Measurements from ENCODE around the gene CLEC3A. TPM values are rescaled to one million over a fixed set of nuclear protein-coding genes. Genes with fewer than 3 reads are reported as not detected.

Gene CLEC3A
- total RNA-seq, 1 donor from 2014 or later, result not detected

- FAIRE-seq (no peak), DNase-seq (ENCODE audit: low read depth) (no peak)
- no peak overlapping the region for H3K4me3 ChIP-seq (ENCODE audit: low read depth, low read length)
- H3K27me3 ChIP-seq (ENCODE audit: control insufficient read depth, insufficient read depth, low read length), result no peaks in the 10 kb centered on the region
- no peaks in the 10 kb centered on the region for H3K36me3 ChIP-seq (ENCODE audit: control insufficient read depth, insufficient read depth, low read length)
- TF ChIP-seq, protein P1, sequence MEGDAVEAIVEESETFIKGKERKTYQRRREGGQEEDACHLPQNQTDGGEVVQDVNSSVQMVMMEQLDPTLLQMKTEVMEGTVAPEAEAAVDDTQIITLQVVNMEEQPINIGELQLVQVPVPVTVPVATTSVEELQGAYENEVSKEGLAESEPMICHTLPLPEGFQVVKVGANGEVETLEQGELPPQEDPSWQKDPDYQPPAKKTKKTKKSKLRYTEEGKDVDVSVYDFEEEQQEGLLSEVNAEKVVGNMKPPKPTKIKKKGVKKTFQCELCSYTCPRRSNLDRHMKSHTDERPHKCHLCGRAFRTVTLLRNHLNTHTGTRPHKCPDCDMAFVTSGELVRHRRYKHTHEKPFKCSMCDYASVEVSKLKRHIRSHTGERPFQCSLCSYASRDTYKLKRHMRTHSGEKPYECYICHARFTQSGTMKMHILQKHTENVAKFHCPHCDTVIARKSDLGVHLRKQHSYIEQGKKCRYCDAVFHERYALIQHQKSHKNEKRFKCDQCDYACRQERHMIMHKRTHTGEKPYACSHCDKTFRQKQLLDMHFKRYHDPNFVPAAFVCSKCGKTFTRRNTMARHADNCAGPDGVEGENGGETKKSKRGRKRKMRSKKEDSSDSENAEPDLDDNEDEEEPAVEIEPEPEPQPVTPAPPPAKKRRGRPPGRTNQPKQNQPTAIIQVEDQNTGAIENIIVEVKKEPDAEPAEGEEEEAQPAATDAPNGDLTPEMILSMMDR (IDR thresholded peaks at IDR 0.05; ENCODE audit: insufficient read depth, low read length, severe bottlenecking), result no peak
These were observed 26.4 kb upstream of the CLEC3A start for GRCh38 chr16:77995843-77996455.

DNA sequence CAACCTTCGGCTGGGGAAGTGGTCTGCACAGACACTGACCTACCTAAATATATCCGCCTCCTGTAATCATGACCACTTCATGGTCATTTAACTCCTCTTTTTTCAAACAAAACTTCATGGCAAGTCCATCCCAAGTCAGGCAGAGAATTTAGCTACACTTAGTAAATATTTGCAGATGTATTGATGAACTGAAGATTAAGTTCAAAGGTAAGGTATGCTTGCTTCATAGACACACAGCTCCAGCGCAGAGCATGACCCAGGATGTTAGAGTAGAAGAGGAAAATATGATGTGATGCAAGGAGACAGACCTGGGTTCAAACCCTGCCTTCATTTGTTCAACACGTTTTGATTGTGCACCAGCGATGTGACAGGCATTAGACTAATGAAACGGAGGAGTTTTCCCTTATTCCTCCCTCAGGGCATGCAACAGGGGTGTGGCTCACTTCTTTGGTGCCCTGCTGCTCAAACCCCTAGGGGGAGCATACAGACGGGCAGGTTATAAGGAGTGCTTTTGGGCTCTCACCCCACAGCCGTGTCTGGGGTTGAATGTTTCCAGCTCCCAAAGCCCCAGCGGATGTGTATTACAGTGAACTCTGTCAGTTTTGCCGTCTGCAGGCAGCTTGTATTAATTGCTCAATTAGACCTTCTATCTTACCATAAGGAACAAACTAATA lies 23.9 kb upstream of the CLEC3A start:
- TF ChIP-seq, protein P1 (IDR thresholded peaks at IDR 0.05; ENCODE audit: insufficient read depth, low read length, severe bottlenecking), result no peak
- FAIRE-seq (no peak), DNase-seq (ENCODE audit: low read depth) (no peak)
- Histone ChIP-seq H3K36me3 (ENCODE audit: control insufficient read depth, insufficient read depth, low read length) (no peaks in the 10 kb centered on the region), H3K4me3 (ENCODE audit: low read depth, low read length) (no peak overlapping the region), H3K27me3 (ENCODE audit: control insufficient read depth, insufficient read depth, low read length) (no peaks in the 10 kb centered on the region)

GRCh38 chr16:78001451-78002025 lies 20.8 kb upstream of the CLEC3A start:
- TF ChIP-seq, protein P1 (IDR thresholded peaks at IDR 0.05; ENCODE audit: insufficient read depth, low read length, severe bottlenecking), result no peak
- DNase-seq (ENCODE audit: low read depth) (no peak), FAIRE-seq (no peak)
- Histone ChIP-seq H3K4me3 (ENCODE audit: low read depth, low read length) (no peak overlapping the region), H3K27me3 (ENCODE audit: control insufficient read depth, insufficient read depth, low read length) (no peaks in the 10 kb centered on the region), H3K36me3 (ENCODE audit: control insufficient read depth, insufficient read depth, low read length) (no peaks in the 10 kb centered on the region)

GRCh38 chr16:78002915-78003538 lies 19.3 kb upstream of the CLEC3A start:
- H3K36me3 ChIP-seq (ENCODE audit: control insufficient read depth, insufficient read depth, low read length), result no peaks in the 10 kb centered on the region
- FAIRE-seq (no peak), DNase-seq (ENCODE audit: low read depth) (peak; percentile 72)
- no peaks in the 10 kb centered on the region for H3K27me3 ChIP-seq (ENCODE audit: control insufficient read depth, insufficient read depth, low read length)
- H3K4me3 ChIP-seq (ENCODE audit: low read depth, low read length), result no peak overlapping the region
- TF ChIP-seq, protein P1 (IDR thresholded peaks at IDR 0.05; ENCODE audit: insufficient read depth, low read length, severe bottlenecking), result peak; percentile 79

GRCh38 chr16:78004517-78004916 lies 17.8 kb upstream of the CLEC3A start:
- Histone ChIP-seq H3K27me3 (ENCODE audit: control insufficient read depth, insufficient read depth, low read length) (no peaks in the 10 kb centered on the region), H3K4me3 (ENCODE audit: low read depth, low read length) (no peak overlapping the region), H3K36me3 (ENCODE audit: control insufficient read depth, insufficient read depth, low read length) (no peaks in the 10 kb centered on the region)
- FAIRE-seq (no peak), DNase-seq (ENCODE audit: low read depth) (no peak)
- TF ChIP-seq, protein P1 (IDR thresholded peaks at IDR 0.05; ENCODE audit: insufficient read depth, low read length, severe bottlenecking), result no peak
